ENCODE results near the gene B3GNT8. TPM values are rescaled to one million over a fixed set of nuclear protein-coding genes. Genes with fewer than 3 reads are reported as not detected.

The B3GNT8 gene
- total RNA-seq, 2 donors from 2014 or later, result 9.4 to 11.6 TPM

GRCh38 chr19:41431426-41432386 is 4.5 kb upstream of the B3GNT8 start:
- H3K4me3 ChIP-seq, result no peak overlapping the region
- WGBS, result 73% methylated on average over 23 of the region's 23 CpGs
- no peaks in the 10 kb centered on the region for H3K9me3 ChIP-seq
- intact Hi-C loops (cut with DNase I), result no loop called here
- no peaks in the 10 kb centered on the region for H3K27me3 ChIP-seq (replicated peaks; ENCODE audit: insufficient read depth)
- peaks cover 4% of the 10 kb centered on the region for H3K4me1 ChIP-seq (replicated peaks)
- TF ChIP-seq CTCF (IDR thresholded peaks at IDR 0.05) (peak in 1 of 4 experiments; percentile 39), POLR2AphosphoS5 (IDR thresholded peaks at IDR 0.05) (no peak), POLR2A (IDR thresholded peaks at IDR 0.05) (no peak)
- no peaks in the 10 kb centered on the region for H3K36me3 ChIP-seq
- H3K27ac ChIP-seq, result no peak overlapping the region
- DNase-seq (ENCODE audit: low spot score), result no peak

- Histone ChIP-seq H3K9me3 (no peaks in the 10 kb centered on the region), H3K27me3 (replicated peaks; ENCODE audit: insufficient read depth) (no peaks in the 10 kb centered on the region), H3K36me3 (no peaks in the 10 kb centered on the region), H3K4me1 (replicated peaks) (peaks cover 4% of the 10 kb centered on the region), H3K4me3 (no peak overlapping the region), H3K27ac (no peak overlapping the region)
- no peak for DNase-seq (ENCODE audit: low spot score)
- 80% methylated on average over 6 of the region's 6 CpGs for WGBS
- intact Hi-C loops (cut with DNase I), result no loop called here
- no peak for TF ChIP-seq CTCF (IDR thresholded peaks at IDR 0.05)
- no peak for TF ChIP-seq POLR2AphosphoS5 (IDR thresholded peaks at IDR 0.05)
- no peak for TF ChIP-seq POLR2A (IDR thresholded peaks at IDR 0.05)
Observed at GRCh38 chr19:41430922-41431321, 3.7 kb upstream of the B3GNT8 start.

- peak overlapping the region in 1 of 2 donors; percentile 31 for H3K4me3 ChIP-seq
- no peaks in the 10 kb centered on the region for H3K9me3 ChIP-seq
- peak overlapping the region; percentile 78 to 88 for H3K27ac ChIP-seq
- no peak for DNase-seq (ENCODE audit: low spot score)
- peaks cover 0 to 4% of the 10 kb centered on the region in 2 donors for H3K36me3 ChIP-seq
- H3K4me1 ChIP-seq (replicated peaks), result peaks cover 4% of the 10 kb centered on the region
- H3K27me3 ChIP-seq (replicated peaks; ENCODE audit: insufficient read depth), result no peaks in the 10 kb centered on the region
- 50% methylated on average over 1 of the region's 1 CpG for WGBS
- intact Hi-C loops (cut with DNase I), result no loop called here
- TF ChIP-seq POLR2A (IDR thresholded peaks at IDR 0.05) (no peak), CTCF (IDR thresholded peaks at IDR 0.05) (no peak), POLR2AphosphoS5 (IDR thresholded peaks at IDR 0.05) (no peak)
Observed at GRCh38 chr19:41428481-41428859, 1.3 kb upstream of the B3GNT8 start.

GRCh38 chr19:41427647-41428480 is 690 bp upstream of the B3GNT8 start:
- 3% methylated on average over 23 of the region's 23 CpGs for WGBS
- Histone ChIP-seq H3K27ac (peak overlapping the region; percentile 78 to 88), H3K4me1 (replicated peaks) (peaks cover 4% of the 10 kb centered on the region), H3K9me3 (no peaks in the 10 kb centered on the region), H3K4me3 (peak overlapping the region; percentile 31 to 34), H3K27me3 (replicated peaks; ENCODE audit: insufficient read depth) (no peaks in the 10 kb centered on the region), H3K36me3 (peaks cover 2 to 4% of the 10 kb centered on the region in 2 donors)
- DNase-seq (ENCODE audit: low spot score), result peak; percentile 65
- TF ChIP-seq POLR2AphosphoS5 (IDR thresholded peaks at IDR 0.05) (no peak), POLR2A (IDR thresholded peaks at IDR 0.05) (no peak), CTCF (IDR thresholded peaks at IDR 0.05) (no peak)
- intact Hi-C loops (cut with DNase I), result no loop called here
